K562 (cell line): Measurements from ENCODE around the gene SMG1.

Experiments
- CBFB ChIP-seq: sonication (generic); formaldehyde crosslinking; IDR thresholded peaks from 2 replicates; pipeline ENCODE4 v1.4.0; 2020; ENCODE audit warnings: mild to moderate bottlenecking, missing genetic modification reagents
- CEBPB ChIP-seq: fragments of 450-650 bp; IDR thresholded peaks from 2 replicates; pipeline ENCODE4 v1.6.1; 2016; ENCODE audit warnings: missing genetic modification characterization, missing compliant biosample characterization
- FOXA1 ChIP-seq: fragments of 450-650 bp; IDR thresholded peaks from 2 replicates; pipeline ENCODE4 v1.6.1; 2016; ENCODE audit warnings: mild to moderate bottlenecking, borderline replicate concordance
- GABPA ChIP-seq: fragments of 200-800 bp; sonication (Bioruptor generic); conservative IDR thresholded peaks from 2 replicates; pipeline ENCODE4 v1.6.1; 2016; ENCODE audit warnings: low read depth, missing genetic modification characterization, missing compliant biosample characterization
- HCFC1 ChIP-seq: IDR thresholded peaks from 2 replicates; pipeline ENCODE4 v1.6.1; 2012; ENCODE audit warnings: low read depth, low read length, improper control_type of control experiment
- SAP30 ChIP-seq: fragments of 200-600 bp; sonication (generic); IDR thresholded peaks from 2 replicates; pipeline ENCODE4 v1.6.1; 2012; ENCODE audit warnings: borderline replicate concordance, low read depth, mild to moderate bottlenecking, moderate library complexity, low read length, control low read depth, inconsistent platforms; ENCODE audit not compliant: insufficient read depth, poor library complexity, severe bottlenecking
- TRIM28 ChIP-seq: fragments of 450-650 bp; IDR thresholded peaks from 2 replicates; pipeline ENCODE4 v1.6.1; 2017
- TF ChIP-seq, protein P1 (sequence below), 3 experiments: IDR thresholded peaks in 2 of 3; conservative IDR thresholded peaks in 1 of 3; 2 replicates each; pipeline ENCODE4 v1.5.1; 2011 to 2012; ENCODE audit warnings: low read length in 3 of 3, mild to moderate bottlenecking in 3 of 3, control low read depth in 2 of 3, improper control_type of control experiment in 1 of 3, inconsistent platforms in 1 of 3, low read depth in 1 of 3, mixed read lengths in 1 of 3, moderate library complexity in 1 of 3; ENCODE audit not compliant: insufficient read depth in 2 of 3

DNA sequence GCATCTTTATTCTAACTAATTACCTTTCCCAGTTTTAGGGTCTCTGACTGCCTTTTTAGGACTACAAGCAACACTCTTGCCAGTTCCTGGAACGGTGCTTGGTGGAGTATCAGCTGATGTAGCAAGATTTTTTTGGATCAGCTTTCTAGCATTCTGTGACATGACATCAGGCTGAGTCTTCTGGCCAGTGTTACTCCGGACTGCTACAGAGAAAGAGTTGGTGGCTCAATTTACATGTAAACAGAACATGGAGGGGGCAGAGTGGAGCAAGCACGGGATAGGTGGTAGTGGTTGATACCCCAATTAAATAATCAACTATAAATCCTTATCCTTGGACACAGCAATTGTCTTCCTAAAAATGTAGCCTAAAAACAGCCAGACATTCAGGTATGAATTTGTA lies 114.3 kb downstream of the SMG1 start:
- TF ChIP-seq SAP30 (no peak), FOXA1 (no peak), CBFB (CRISPR knock-in tag) (no peak), GABPA (tag) (no peak), HCFC1 (no peak), TRIM28 (no peak), CEBPB (tag) (no peak)
- TF ChIP-seq, protein P1, sequence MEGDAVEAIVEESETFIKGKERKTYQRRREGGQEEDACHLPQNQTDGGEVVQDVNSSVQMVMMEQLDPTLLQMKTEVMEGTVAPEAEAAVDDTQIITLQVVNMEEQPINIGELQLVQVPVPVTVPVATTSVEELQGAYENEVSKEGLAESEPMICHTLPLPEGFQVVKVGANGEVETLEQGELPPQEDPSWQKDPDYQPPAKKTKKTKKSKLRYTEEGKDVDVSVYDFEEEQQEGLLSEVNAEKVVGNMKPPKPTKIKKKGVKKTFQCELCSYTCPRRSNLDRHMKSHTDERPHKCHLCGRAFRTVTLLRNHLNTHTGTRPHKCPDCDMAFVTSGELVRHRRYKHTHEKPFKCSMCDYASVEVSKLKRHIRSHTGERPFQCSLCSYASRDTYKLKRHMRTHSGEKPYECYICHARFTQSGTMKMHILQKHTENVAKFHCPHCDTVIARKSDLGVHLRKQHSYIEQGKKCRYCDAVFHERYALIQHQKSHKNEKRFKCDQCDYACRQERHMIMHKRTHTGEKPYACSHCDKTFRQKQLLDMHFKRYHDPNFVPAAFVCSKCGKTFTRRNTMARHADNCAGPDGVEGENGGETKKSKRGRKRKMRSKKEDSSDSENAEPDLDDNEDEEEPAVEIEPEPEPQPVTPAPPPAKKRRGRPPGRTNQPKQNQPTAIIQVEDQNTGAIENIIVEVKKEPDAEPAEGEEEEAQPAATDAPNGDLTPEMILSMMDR (IDR thresholded peaks at IDR 0.05 in 2 of 3, conservative IDR thresholded peaks at IDR 0.05 in 1 of 3; ENCODE audit: insufficient read depth in 2 of 3, low read depth in 1 of 3, low read length in 3 of 3), result no peak
